ENCODE results near the gene VPS37D.
"Not testable (repeated sequence)": the region's sequence is repeated elsewhere in the genome, so short reads cannot be mapped to it uniquely, and the experiment has no call there.

Gene VPS37D

DNA sequence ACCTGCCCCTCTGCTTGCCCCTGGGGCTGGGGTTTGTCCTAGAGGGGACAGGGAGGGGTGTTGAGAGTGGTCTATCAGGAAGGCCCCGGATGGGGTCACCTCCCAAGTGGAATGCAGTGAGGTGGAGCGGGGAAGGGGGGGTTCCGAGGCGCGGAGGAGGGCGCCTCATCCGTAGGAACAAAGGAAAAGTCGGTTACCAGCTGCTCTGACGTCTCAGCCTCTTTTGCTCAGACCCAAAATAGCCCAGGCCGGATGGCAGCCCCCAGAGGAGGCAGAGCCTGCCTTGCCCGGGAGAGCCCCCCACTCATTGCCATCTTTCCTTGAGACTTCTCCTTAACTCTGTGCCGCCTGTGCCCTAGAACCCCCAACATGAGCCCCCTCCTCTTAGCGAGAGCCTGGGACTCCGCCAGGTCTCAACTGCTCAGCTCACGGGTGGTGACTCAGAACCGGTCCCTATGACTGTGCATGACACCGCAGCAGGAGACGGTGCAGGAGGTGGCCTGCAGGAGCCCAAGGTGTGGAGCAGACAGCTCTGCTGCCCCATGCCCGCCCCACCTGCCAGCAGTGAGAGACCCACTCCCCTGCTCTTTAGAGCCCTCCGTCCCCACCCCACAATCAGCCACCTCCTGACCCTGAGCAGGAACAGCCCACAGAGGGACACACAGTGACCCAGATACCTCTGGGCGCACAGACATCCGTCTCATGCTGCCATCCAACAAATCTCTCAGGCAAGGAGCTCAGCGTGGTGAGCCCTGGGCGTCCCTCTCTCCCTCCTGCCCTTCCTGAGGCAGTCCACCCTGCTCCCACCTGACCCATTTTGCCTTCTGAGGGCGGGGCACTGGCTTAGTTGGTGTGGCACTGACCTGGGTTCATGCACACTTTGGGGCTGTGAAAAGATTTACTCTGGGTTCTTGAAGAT, 38.8 kb downstream of the VPS37D start:
- no peak for DNase-seq (ENCODE audit: low spot score)

DNA sequence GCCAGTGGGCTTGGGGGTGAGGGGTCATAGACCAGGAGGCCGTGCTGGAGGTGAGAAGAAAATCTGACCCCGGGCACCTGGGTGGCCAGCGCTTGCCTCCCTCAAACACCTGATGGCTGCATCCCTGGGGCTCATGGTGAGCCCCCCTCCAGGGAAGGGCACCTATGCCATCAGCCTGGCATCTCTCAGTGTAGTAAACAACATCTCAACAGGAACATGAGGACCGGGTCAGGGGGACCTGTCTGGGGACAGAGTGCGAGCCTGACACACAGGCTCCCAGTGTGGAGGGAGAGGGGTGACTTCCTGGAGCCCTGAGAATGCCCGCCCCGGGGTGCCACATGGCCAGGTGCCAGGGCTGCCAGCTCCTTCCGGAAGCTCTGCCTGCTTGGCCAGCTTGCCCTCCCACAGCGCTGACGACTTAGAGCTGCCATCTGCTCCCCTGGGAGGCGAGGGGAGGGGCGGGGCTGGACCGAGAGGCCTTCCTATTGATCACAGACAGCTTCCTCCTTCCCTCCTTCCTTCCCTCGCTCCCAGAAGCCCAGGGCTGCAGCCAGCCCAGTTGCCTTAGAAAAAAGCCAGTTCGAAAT, 39.5 kb downstream of the VPS37D start:
- peak; percentile 64 for DNase-seq (ENCODE audit: low spot score)

DNA sequence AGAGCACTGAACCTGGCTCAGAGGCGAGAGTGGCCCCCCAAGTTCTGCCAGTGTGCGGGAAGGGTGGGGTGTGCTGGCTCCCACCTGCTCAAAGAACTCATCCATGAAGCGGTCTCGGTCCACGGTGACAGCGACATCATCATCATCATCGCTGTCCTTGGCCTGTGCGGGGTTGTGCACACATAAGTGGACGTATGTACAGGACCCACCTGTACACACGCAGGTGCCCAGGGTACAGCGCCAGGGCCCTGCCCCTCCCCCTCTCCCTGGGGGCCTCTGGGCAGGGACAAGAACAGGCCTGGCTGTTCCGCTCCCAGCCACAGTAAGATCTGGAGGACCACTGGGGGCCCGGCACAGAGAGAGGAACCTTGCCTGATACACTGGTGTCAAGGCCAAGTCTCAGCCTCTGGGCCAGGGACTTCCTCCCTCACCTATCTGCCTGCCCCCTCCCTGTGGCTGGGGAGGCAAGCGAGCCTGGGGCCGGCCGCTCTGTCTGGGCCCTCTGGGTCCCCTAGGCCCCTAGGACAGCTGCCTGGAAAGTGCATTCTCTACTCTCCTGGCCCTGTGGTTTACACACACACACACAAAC, 41.4 kb downstream of the VPS37D start:
- no peak for DNase-seq (ENCODE audit: low spot score)

DNA sequence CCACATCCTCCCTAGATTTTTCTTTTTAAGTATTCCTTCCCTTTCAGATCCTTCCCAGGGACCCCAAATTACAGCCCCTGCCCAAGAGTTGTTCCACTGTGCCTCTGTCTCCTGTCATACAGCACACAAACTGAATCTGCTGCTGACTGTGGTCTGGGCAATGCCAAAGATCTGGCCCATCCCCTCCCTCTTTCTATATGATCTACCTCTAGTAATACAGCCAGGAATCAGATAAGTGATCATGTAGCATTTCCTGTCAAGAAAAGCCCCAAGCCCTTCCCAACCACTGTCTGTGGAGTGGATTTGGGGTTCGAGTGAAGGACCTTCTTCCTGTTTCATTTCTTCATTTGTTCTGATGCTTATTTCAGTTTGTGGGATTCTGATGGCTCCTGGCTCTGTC, 45.1 kb downstream of the VPS37D start:
- DNase-seq (ENCODE audit: low spot score): no peak

DNA sequence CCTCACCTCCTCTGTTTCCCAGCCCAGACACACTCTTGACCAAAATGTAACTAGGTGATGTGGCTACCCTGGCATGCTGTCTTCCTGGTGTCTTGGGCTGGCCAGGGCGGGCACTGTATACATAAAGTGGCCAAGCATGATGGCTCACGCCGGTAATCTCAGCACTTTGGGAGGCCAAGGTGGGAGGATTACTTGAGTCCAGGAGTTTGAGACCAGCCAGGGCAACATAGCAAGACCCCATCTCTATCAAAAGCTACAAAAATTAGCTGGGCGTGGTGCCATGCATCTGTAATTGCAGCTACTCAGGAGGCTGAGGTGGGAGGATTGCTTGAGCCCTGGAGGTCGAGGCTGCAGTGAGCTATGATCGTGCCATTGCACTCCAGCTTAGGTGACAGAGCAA, 45.7 kb downstream of the VPS37D start:
- DNase-seq (ENCODE audit: low spot score): not testable (repeated sequence)

DNA sequence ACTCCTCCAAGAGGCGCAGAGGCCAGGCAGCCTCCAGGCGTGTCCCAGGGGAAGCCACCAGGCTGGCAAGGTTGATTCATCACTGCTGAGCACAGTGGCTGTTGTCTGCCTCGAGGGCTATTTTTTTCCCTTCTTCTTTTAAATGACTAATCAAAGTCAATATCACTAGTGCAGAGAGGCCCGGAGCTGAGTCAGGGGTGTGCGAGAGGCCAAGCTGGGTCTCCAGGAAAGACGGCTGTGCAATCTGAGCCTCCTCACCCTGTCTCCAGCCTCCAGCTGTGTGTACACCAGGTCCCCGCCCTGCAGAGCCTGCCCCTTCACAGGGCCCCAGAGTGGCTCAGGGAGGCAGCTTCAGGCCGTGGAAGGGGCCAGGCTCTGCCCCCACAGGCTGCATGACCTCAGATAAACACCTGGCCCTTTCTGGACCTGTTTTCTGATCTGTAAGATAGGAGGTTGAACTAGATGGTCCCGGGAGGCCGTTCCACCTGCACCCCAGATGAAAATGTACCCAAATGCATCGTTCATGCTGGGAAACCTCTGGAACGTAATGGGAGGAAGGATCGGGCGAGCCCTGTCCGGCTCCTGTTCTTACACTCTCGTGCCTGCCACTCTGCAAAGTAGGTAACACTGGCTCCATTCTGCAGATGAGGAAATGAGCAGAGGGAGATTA, 48.2 kb downstream of the VPS37D start:
- no peak for DNase-seq (ENCODE audit: low spot score)

DNA sequence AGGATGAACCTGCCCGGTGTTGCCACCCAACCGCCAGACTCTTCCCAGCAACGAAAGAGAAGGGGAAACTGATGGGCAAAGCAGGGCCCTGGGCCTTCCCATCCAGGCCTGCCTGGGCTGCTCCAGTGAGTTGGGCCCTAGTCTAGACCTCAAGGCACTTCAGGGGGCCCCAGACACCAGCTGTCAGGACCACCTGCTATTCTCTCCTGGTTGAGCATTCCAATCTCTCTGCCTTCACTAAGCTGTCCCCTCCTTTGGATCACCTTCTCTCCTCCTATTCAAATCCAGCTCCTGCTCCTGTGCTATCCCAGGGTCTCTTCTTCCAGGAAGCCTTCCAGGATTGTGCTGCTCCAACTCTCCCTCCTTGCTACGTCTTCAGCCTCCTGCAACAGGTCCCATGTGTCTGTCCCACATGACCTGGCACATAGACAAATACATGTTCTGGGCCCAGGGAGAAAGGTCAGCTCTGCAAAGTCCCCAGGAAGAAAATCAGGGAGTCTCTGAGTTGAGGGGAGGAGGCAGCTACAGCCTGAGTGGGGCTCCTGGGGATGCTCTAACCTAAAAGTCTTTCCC, 48.8 kb downstream of the VPS37D start:
- DNase-seq (ENCODE audit: low spot score): no peak

DNA sequence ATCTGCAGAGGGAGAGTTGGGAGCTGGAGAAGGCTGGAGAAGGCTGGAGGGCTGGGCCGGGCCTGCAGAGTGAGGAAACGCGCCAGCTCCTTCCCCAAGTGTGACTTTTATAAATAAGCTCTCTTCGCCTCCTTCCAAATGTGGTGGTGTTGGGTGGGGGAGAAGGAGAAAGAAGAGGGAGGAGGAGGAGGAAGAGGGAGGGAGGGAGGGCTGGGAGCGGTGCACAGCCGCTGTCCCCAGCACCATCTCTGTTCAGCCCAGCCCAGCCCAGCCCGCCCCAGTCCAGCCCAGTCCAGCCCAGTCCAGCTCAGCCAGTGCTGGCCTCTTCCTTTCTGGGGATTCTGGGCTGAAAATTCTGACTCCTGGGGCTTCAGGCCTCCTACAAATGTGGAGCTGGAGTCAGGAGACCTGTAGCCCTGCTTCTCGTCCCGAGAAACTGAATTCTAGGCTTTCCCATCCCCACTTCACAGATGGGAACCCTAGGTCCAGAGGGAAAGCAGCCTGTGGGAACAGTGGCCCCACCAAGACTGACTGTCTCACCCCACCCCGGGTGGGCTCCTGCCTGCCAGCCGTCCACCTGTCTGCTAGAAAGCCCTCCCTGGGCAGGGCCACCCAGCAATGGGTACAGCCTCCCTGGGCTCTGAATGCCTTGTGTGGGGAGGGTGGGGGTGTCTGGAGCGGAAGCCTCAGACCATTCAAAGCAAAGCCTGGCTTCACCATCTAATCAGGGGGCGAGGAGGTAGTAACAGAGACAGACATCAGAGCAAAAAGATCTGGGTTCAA, 49.6 kb downstream of the VPS37D start:
- no peak for DNase-seq (ENCODE audit: low spot score)

DNA sequence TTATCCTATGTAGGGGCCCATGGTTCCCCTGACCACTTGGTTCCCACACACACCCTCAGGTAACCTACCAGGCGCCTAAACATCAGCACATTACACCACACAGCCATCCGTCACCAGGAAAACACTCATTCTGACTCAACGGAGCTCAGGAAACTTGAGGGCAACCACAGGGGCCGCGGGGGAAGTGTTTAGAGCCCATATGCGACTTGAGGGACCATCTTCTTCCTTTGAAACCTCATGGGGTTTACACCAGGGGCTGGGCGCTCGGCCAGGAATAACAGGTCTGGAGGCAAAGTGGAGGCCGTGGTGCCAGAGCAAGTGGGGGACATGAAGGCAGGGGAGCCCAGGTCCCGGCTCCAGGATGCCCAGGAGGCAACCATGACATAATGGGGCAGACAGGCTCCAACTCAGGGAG, 50.4 kb downstream of the VPS37D start:
- DNase-seq (ENCODE audit: low spot score): no peak

DNA sequence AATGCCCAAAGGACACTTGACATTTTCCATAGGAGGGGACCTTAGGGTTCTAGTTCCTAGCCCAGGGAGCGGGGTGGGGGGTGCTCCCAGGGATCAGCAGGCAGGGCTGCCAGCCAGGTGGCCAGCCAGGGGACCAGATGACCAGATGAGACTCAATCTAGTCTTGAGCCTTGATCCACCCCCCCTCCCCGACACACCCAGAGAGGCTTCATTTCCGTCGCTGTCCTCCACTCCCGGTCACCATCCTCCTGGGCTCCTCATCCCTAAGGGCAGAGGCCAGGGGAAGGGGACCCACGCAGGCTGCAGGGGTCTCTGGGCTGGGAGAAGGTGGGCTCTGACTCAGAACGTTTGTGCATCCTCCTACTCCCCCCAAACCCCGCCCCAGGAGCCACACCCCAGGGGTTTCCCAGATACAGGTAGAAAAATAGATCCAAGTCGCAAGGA, 50.8 kb downstream of the VPS37D start:
- DNase-seq (ENCODE audit: low spot score): no peak

DNA sequence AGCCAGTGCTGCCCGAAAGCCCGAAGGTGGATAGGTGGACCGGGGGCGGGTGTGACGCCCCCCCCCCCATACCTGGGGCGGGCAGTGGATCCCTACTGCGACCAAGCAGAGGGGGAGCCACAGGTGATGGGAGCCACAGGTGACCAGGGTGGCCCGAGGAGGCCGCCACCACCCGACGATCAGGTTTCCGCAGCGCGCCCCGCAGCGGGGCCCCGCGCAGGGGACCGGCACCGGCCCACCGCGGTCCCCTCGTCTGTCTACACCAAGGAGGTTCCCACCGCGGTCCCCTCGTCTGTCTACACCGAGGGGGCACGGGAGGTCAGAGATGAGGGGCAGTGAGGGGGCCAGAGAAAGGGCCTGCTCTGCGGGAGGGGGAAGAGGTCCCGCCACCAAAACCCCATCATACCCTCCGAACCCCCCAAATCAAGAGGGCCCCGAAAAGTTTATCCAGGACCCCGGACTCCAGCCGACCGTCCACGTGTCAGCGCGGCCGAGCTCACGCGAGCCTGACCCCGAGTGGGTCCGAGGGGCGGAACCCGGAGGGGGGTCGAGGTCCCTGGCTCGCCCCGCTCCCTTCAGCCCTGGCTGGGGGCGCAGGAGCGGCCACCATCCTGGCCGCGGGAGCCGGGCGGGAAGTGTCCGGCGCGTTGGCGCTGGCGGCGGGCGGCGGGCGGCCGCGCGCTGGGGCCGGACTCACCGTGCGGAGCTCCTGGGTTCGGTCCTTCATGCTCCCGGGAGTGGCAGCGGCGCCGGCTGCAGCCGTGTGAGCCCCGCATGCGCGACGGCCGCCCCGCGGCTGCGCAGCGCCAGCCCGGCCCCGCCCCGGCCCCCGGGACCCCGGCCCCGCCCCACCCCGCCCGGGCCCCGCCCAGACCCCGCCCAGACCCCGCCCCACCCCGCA, 51.5 kb downstream of the VPS37D start, which contains the start of gene STX1A:
Gene STX1A, minus strand, starts transcription at position 765 of the 901 bp plus-strand sequence. Its CDS starts 38 bp downstream, at position 727.
- peak; percentile 73 for DNase-seq (ENCODE audit: low spot score)

DNA sequence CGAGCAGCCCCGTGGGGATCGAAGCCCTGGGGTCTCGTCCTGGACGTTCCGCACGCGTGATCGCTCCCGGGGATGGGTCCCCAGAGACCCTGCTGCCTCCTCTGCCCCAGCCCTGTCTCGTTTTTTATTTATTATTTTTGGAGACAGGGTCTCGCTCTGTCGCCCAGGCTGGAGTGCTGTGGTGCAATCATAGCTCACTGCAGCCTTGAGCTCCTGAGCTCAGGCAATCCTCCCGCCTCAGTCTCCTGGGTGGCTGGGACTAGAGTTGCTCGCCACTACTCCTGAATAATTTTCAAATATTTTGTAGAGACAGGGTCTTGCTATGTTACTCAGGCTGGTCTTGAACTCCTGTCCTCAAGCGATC, 52.2 kb downstream of the VPS37D start:
- DNase-seq (ENCODE audit: low spot score): no peak

DNA sequence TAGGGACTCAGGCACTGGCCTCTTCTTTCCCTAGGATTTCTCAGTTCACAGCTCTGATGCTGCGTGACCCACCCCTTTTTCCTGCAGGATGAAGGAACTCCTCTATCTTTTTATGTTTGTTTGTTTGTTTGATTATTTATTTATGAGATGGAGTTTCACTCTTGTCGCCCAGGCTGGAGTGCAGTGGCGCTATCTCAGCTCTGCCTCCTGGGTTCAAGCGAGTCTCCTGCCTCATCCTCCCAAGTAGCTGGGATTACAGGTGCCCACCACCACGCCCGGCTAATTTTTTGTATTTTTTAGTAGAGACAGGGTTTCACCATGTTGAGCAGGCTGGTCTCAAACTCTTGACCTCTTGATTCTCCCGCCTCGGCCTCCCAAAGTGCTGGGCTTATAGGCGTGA, 52.8 kb downstream of the VPS37D start:
- DNase-seq (ENCODE audit: low spot score): not testable (repeated sequence)

DNA sequence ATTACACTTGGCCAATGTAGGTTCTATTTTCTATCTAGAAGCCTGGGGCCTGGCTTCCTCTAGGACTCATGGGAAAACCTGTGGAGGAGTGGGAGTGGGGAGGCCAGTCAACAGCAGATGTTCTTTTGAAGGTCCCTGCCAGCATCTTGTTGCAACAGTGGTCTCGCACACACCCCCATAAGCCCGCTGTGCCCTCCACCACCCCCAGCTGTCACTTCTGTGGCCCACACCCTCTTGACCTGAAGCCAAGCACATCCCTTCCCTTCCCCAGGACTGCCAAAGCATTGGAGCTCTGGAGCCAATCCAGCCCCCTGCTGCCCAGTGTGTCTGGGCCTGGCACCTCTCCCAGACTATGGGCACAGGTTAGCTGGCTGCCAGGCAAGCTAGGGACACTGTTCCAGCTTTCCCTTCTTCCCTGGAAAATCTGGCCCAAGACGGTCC, 53.8 kb downstream of the VPS37D start:
- peak; percentile 78 for DNase-seq (ENCODE audit: low spot score)
